ENCODE results near the gene ELAC2.
"Not testable (repeated sequence)": the region's sequence is repeated elsewhere in the genome, so short reads cannot be mapped to it uniquely, and the experiment has no call there.

Gene ELAC2

DNA sequence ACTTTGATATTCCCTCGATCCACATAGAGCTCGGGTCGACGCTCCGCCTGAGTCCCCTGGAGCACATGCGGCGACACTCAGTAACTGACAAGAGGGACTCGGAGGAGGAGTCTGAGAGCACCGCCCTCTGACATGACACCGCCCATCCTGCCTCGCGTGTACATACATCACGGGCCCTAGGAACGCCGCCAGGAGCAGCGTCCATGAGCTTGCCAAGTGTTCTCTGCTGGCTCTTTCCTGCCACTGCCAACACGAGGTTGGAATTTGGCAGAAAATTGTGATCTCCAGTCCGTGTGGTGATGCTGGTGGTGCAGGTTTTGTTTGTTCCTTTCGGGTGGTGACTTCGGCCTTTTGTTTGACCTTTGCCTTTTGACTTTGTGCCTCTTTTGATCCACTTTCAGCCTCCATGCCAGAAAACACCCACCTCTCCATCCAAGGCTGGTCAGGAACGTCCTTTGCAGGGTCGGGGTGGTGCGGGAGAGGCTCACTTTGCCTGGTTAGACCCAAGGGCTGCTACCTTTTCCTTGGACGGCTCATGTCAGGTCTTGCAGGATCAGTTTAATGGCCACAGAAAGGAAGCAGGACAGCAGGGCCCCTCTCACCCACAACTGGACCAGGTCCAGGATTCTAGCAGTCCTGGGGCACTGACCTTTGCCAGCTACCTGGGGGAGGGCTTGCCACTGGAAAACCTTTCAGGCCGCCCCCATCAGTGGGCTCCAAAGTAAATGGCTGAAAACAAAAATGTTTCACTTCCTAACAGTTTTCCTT, 27.6 kb downstream of the ELAC2 start:
- DNase-seq (ENCODE audit: low read depth) = no peak

DNA sequence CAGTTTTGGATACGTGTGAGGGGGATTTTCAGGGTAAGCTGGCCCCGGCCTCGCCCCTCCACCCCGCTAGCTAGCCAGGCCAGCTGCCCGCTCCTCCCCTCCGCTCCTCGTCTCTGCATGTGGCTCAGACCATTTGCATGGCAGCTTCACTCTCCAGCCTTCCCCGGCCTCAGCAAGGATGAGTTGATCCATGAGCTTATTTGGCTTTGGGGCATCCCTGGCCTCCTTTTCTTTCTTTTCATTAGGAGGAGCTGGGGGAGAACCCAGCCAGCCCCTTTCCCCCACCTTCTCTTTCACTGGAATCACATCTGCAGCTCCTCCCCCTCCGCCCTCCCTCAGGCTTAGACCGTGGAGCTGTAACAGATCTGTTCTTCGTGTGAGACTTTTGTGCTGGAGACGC, 30.7 kb downstream of the ELAC2 start:
- no peak for DNase-seq (ENCODE audit: low read depth)

- no peak for DNase-seq (ENCODE audit: low read depth)
Observed at GRCh38 chr17:12985431-12986293, 32.2 kb downstream of the ELAC2 start.

GRCh38 chr17:12983991-12984884, 33.6 kb downstream of the ELAC2 start:
- no peak for DNase-seq (ENCODE audit: low read depth)

DNA sequence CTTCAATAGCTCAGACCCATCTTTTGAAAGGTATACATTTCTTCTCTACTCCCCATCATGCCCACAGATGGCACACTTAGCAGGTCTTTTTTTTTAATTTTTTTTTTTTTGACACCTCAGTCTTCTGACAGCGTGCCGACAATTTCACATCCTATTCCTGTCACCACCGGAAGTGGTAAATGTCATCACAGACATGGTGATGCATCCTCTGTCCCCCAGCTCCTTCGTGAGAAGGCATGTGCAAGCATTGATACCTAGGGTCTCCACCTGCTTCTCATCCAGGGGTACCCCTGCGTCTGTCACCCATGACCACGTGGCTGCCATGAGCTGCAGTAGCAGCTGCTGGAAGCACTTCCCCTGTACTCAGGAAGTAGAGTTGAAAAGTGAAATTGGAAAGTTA, 35.6 kb downstream of the ELAC2 start:
- no peak for DNase-seq (ENCODE audit: low read depth)

GRCh38 chr17:12979826-12980500, 37.9 kb downstream of the ELAC2 start:
- DNase-seq (ENCODE audit: low read depth) = no peak

GRCh38 chr17:12979246-12979645, 38.6 kb downstream of the ELAC2 start:
- DNase-seq (ENCODE audit: low read depth) = no peak

- not testable (repeated sequence) for DNase-seq (ENCODE audit: low read depth)
Observed at GRCh38 chr17:12978787-12979186, 39.0 kb downstream of the ELAC2 start.

- no peak for DNase-seq (ENCODE audit: low read depth)
Observed at GRCh38 chr17:12977008-12977751, 40.6 kb downstream of the ELAC2 start.

- no peak for DNase-seq (ENCODE audit: low read depth)
Observed at GRCh38 chr17:12974005-12974531, 43.8 kb downstream of the ELAC2 start.

DNA sequence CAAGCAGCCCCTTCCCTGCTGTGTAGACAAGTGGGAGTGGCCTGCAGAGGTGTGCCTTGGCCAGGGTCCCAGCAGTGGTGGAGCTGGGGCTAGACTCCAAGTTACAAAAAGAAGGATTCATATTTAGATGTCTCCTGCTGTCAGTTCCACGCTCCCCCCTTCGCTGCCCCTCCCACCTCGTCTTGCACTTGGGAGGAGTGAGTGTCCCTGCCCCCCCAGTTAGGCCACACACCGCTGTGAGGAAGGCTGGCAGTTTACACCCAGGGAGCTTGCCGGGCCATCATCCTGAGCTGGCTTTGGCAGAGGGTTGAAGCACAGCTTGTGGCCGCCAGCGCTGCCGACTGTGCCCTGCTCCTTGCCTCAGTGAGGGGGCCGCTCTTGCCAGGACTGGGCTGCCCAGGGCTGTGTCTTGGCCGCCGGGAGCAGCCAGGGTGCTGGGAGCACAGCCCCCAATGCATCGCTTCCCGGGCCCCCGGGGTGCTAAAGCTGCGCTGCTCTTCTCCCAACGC, 44.3 kb downstream of the ELAC2 start:
- no peak for DNase-seq (ENCODE audit: low read depth)

- DNase-seq (ENCODE audit: low read depth) = no peak
Observed at GRCh38 chr17:12967962-12968361, 49.9 kb downstream of the ELAC2 start.

GRCh38 chr17:12966413-12966812, 51.4 kb downstream of the ELAC2 start:
- no peak for DNase-seq (ENCODE audit: low read depth)

- no peak for DNase-seq (ENCODE audit: low read depth)
Observed at GRCh38 chr17:12965988-12966387, 51.8 kb downstream of the ELAC2 start.

GRCh38 chr17:12964840-12965239, 53.0 kb downstream of the ELAC2 start:
- DNase-seq (ENCODE audit: low read depth) = no peak

DNA sequence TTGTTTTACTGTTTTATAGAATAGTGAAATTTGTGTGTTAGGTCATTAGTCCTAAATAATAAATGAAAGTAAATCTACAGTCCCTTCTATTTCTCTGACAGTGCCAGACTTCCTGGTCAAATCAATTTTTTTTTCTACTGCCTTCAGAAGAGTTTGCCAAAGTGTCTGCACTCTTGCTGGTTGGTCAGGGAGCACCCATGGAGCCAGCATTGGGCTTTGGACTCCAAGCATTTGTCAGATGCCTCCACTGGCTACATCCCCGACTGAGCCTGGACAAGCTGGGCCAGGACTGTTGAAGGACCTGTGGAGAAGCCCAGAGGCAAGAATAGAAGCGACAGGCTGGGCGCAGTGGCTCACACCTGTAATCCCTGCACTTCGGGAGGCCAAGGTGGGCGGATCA, 53.7 kb downstream of the ELAC2 start:
- DNase-seq (ENCODE audit: low read depth) = no peak

DNA sequence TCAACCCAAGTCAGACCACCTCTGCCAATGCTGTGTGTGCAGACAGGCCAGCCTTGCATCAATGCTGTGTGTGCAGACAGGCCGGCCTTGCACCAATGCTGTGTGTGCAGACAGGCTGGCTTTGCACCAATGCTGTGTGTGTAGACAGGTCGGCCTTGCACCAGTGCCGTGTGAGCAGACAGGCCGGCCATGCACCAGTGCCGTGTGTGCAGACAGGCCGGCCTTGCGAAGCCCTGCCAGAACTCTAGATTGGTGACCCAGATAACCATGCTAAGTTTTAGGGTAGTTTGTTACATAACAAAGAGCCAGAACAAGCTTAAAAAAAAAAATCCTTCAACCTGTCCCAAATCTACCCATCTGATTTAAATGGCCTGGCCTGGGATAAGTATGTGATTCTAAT, 54.3 kb downstream of the ELAC2 start:
- no peak for DNase-seq (ENCODE audit: low read depth)

DNA sequence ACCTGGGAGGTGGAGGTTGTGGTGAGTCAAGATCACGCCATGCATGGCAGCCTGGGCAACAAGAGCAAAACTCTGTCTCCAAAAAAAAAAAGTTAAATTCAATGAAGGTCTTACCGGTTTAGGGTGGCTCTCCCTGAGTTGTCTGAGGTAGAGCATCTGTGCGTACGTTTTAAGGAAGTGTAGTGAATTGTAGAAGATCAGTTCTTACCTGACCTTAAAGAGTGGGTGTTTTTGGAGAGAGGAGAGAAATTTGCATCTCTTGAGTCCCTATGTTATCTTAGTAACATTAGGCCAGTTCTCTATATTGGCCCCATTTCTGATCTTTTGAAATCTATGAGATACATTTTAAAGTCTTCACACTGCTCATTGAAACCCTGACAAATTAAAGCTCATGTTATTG, 56.2 kb downstream of the ELAC2 start:
- no peak for DNase-seq (ENCODE audit: low read depth)

- DNase-seq (ENCODE audit: low read depth) = no peak
Observed at GRCh38 chr17:12959441-12959840, 58.4 kb downstream of the ELAC2 start.

GRCh38 chr17:12958786-12959185, 59.0 kb downstream of the ELAC2 start:
- no peak for DNase-seq (ENCODE audit: low read depth)

DNA sequence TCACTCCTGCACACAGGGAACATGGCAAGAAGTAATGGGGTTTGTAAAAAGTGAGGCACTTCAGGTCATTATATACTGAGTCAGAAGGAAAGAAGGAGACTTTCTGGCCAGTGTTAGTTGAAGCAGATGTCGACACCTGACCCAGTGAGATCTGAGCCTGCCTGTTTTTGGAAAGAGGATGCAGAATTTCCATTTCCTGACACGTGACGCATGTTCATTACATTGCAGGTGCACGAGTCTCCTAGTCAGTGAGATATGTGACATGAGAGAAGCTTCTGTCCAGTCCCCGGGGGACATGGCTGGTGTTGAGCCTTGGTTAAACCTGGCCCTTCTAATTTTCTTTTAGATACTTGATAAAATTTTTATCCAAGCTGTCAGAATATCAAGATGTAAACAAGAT, 62.3 kb downstream of the ELAC2 start:
- DNase-seq (ENCODE audit: low read depth) = no peak

Data from stimulated activated CD8-positive, alpha-beta memory T cell treated with anti-CD3 and anti-CD28 coated beads, Interleukin-15, amount 100 ng/mL, for 1 hour (primary cell).